HTR-8/SVneo (cell line): Measurements from ENCODE around the gene PCDHB16.
A peak's percentile ranks its signal among the peaks of the same experiment; 100 is the strongest.
"Not testable (repeated sequence)": the region's sequence is repeated elsewhere in the genome, so short reads cannot be mapped to it uniquely, and the experiment has no call there.

ENCODE experiments used
- DNase-seq: peaks from one replicate; pipeline ENCODE4 v3.0.0; 2011; ENCODE audit warnings: low spot score, mixed read lengths; ENCODE audit not compliant: insufficient read length
- FAIRE-seq: peaks from 2 replicates; lab custom pipeline; 2011; peaks lifted over from hg19 to GRCh38; lab: Jason Lieb, UNC

The PCDHB16 gene

GRCh38 chr5:141223112-141223783, 41.1 kb downstream of the PCDHB16 start, which contains the start of gene PCDHB14:
TSS of gene PCDHB14 (plus strand) at chr5:141223343. CDS start at chr5:141223506, 163 bp downstream.
- DNase-seq (peak; percentile 47), FAIRE-seq (no peak)

- FAIRE-seq, DNase-seq: not testable (repeated sequence)
Observed at GRCh38 chr5:141224844-141225243, 42.7 kb downstream of the PCDHB16 start.

GRCh38 chr5:141225421-141225820, 43.2 kb downstream of the PCDHB16 start:
- DNase-seq, FAIRE-seq: not testable (repeated sequence)

GRCh38 chr5:141234109-141234667, 52.0 kb downstream of the PCDHB16 start:
- no peak for DNase-seq
- FAIRE-seq = no peak
